Loucy (cell line): ENCODE results near the gene IQSEC1.

ENCODE experiments used
- CTCF ChIP-seq: fragments of 200-600 bp; sonication (generic); conservative IDR thresholded peaks from 2 replicates; pipeline ENCODE4 v1.5.1; 2014; ENCODE audit warnings: mild to moderate bottlenecking, antibody characterized with exemption, low read length
- EZH2phosphoT487 ChIP-seq: fragments of 200-600 bp; IDR thresholded peaks from 2 replicates; pipeline ENCODE4 v1.6.1; 2018; ENCODE audit warnings: antibody characterized with exemption, mild to moderate bottlenecking, moderate library complexity, borderline replicate concordance

- no peak for TF ChIP-seq CTCF
- no peak for TF ChIP-seq EZH2phosphoT487
These were observed 146.6 kb downstream of the IQSEC1 start for GRCh38 chr3:12926660-12927059.
